ENCODE measurements around the gene BLID. TPM values are rescaled to one million over a fixed set of nuclear protein-coding genes. Genes with fewer than 3 reads are reported as not detected.

BLID gene
- total and polyA plus RNA-seq, 2 donors from 2014 or later, result not detected

- H3K9ac ChIP-seq (ENCODE audit: low read length in 3 of 3), result no peak overlapping the region
- peaks cover 0 to 2% (median 0%) of the 10 kb centered on the region in 3 donors for H3K4me1 ChIP-seq (ENCODE audit: control insufficient read depth in 2 of 3, insufficient read depth in 2 of 3, low read depth in 1 of 3, low read length in 3 of 3)
- no peak for TF ChIP-seq CTCF (IDR thresholded peaks at IDR 0.05; ENCODE audit: borderline replicate concordance, extremely low read depth, insufficient read depth)
- H3K9me3 ChIP-seq (ENCODE audit: control insufficient read depth in 2 of 3, insufficient read depth in 1 of 3, low read length in 3 of 3), result no peaks in the 10 kb centered on the region
- intact Hi-C loops (cut with DNase I), result no loop called here
- no peak for FAIRE-seq
- no peak for DNase-seq
- H3K27me3 ChIP-seq (ENCODE audit: control insufficient read depth, insufficient read depth, low read length), result no peaks in the 10 kb centered on the region
- H3K4me3 ChIP-seq (ENCODE audit: low read length in 3 of 3), result no peak overlapping the region
- no peak overlapping the region for H3K27ac ChIP-seq (ENCODE audit: low read depth in 2 of 2, low read length in 2 of 2)
- H3K36me3 ChIP-seq (ENCODE audit: control insufficient read depth in 2 of 3, insufficient read depth in 3 of 3, low read length in 3 of 3), result no peaks in the 10 kb centered on the region
Observed at GRCh38 chr11:122160841-122161590, 45.0 kb upstream of the BLID start.

- Histone ChIP-seq H3K4me3 (ENCODE audit: low read length in 3 of 3) (no peak overlapping the region), H3K27me3 (ENCODE audit: control insufficient read depth, insufficient read depth, low read length) (no peaks in the 10 kb centered on the region), H3K9ac (ENCODE audit: low read length in 3 of 3) (no peak overlapping the region), H3K36me3 (ENCODE audit: control insufficient read depth in 2 of 3, insufficient read depth in 3 of 3, low read length in 3 of 3) (no peaks in the 10 kb centered on the region), H3K9me3 (ENCODE audit: control insufficient read depth in 2 of 3, insufficient read depth in 1 of 3, low read length in 3 of 3) (no peaks in the 10 kb centered on the region), H3K4me1 (ENCODE audit: control insufficient read depth in 2 of 3, insufficient read depth in 2 of 3, low read depth in 1 of 3, low read length in 3 of 3) (peaks cover 0 to 2% (median 0%) of the 10 kb centered on the region in 3 donors), H3K27ac (ENCODE audit: low read depth in 2 of 2, low read length in 2 of 2) (no peak overlapping the region)
- DNase-seq (peak in 1 of 5 donors; percentile 47), FAIRE-seq (no peak)
- intact Hi-C loops (cut with DNase I), result no loop called here
- TF ChIP-seq CTCF (IDR thresholded peaks at IDR 0.05; ENCODE audit: borderline replicate concordance, extremely low read depth, insufficient read depth), result no peak
Observed at GRCh38 chr11:122159861-122160260, 43.8 kb upstream of the BLID start.

DNA sequence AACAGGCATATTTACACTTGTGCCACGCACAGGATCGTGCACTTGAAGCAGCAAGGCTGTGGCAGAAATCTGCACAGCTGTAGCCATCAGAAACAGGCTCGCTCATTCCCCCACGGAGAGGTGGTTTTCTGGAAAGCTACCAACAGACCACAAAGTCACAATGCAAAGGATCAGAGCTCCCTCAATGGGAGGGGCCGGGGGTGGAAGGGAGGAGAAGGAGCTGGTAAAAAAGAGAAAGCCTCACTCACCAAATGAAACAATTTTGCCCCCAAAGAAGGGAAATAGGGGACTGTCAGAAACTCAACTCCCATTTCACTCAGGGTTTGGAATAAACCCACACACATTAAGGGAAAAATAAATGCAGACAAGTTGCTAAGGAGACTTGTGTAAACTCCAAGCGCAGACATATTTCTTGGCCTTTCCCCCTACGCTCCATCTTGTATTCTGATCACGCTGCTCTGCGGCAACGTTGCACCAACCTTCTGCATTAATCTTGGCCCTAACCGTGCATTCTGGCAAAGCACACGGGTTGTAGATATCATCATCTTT is 43.2 kb upstream of the BLID start:
- Histone ChIP-seq H3K9ac (ENCODE audit: low read length in 3 of 3) (no peak overlapping the region), H3K4me3 (ENCODE audit: low read length in 3 of 3) (peak overlapping the region in 2 of 3 donors; percentile 12 to 22), H3K9me3 (ENCODE audit: control insufficient read depth in 2 of 3, insufficient read depth in 1 of 3, low read length in 3 of 3) (no peaks in the 10 kb centered on the region), H3K4me1 (ENCODE audit: control insufficient read depth in 2 of 3, insufficient read depth in 2 of 3, low read depth in 1 of 3, low read length in 3 of 3) (peaks cover 0 to 2% (median 0%) of the 10 kb centered on the region in 3 donors), H3K27ac (ENCODE audit: low read depth in 2 of 2, low read length in 2 of 2) (no peak overlapping the region), H3K27me3 (ENCODE audit: control insufficient read depth, insufficient read depth, low read length) (no peaks in the 10 kb centered on the region), H3K36me3 (ENCODE audit: control insufficient read depth in 2 of 3, insufficient read depth in 3 of 3, low read length in 3 of 3) (no peaks in the 10 kb centered on the region)
- FAIRE-seq, result no peak
- no peak for TF ChIP-seq CTCF (IDR thresholded peaks at IDR 0.05; ENCODE audit: borderline replicate concordance, extremely low read depth, insufficient read depth)
- intact Hi-C loops (cut with DNase I), result no loop called here
- DNase-seq, result peak; percentile 32 to 82 (median 43)

Measured in kidney (tissue), 14 donors.